SH-SY5Y (cell line): ENCODE measurements around the gene MAPK10.

Source experiments
- GATA2 ChIP-seq: IDR thresholded peaks from 2 replicates; pipeline ENCODE4 v1.6.1; 2011; ENCODE audit warnings: mild to moderate bottlenecking, low read depth, low read length
- GATA3 ChIP-seq: IDR thresholded peaks from 2 replicates; pipeline ENCODE4 v1.6.1; 2011; ENCODE audit warnings: low read depth, mild to moderate bottlenecking, low read length, moderate library complexity

Gene MAPK10

GRCh38 chr4:86313656-86314055 lies 46.2 kb downstream of the MAPK10 start:
- TF ChIP-seq GATA2, result no peak
- no peak for TF ChIP-seq GATA3

GRCh38 chr4:86307432-86307831 lies 52.4 kb downstream of the MAPK10 start:
- TF ChIP-seq GATA2 (no peak), GATA3 (no peak)

- TF ChIP-seq GATA2, result no peak
Measured at GRCh38 chr4:86306816-86307215, 53.0 kb downstream of the MAPK10 start.

- no peak for TF ChIP-seq GATA2
- no peak for TF ChIP-seq GATA3
Measured at GRCh38 chr4:86302830-86303229, 57.0 kb downstream of the MAPK10 start.

- TF ChIP-seq GATA3, result no peak
- TF ChIP-seq GATA2, result no peak
Measured at GRCh38 chr4:86302251-86302650, 57.6 kb downstream of the MAPK10 start.

GRCh38 chr4:86300516-86300915 lies 59.3 kb downstream of the MAPK10 start:
- TF ChIP-seq GATA3 (no peak), GATA2 (no peak)

GRCh38 chr4:86296865-86297264 lies 63.0 kb downstream of the MAPK10 start:
- TF ChIP-seq GATA2 (no peak), GATA3 (no peak)

GRCh38 chr4:86294883-86295282 lies 65.0 kb downstream of the MAPK10 start:
- no peak for TF ChIP-seq GATA2
- no peak for TF ChIP-seq GATA3

GRCh38 chr4:86291180-86291579 lies 68.7 kb downstream of the MAPK10 start:
- TF ChIP-seq GATA3, result no peak
- no peak for TF ChIP-seq GATA2

- TF ChIP-seq GATA2, result no peak
Measured at GRCh38 chr4:86286726-86287125, 73.1 kb downstream of the MAPK10 start.

GRCh38 chr4:86283371-86283770 lies 76.5 kb downstream of the MAPK10 start:
- TF ChIP-seq GATA3 (no peak), GATA2 (no peak)

- no peak for TF ChIP-seq GATA2
- no peak for TF ChIP-seq GATA3
Measured at GRCh38 chr4:86280246-86280645, 79.6 kb downstream of the MAPK10 start.

- TF ChIP-seq GATA2 (no peak), GATA3 (no peak)
Measured at GRCh38 chr4:86279293-86279960, 80.4 kb downstream of the MAPK10 start.

GRCh38 chr4:86278126-86278525 lies 81.7 kb downstream of the MAPK10 start:
- TF ChIP-seq GATA3, result no peak

GRCh38 chr4:86274642-86275041 lies 85.2 kb downstream of the MAPK10 start:
- no peak for TF ChIP-seq GATA2
- TF ChIP-seq GATA3, result no peak

- no peak for TF ChIP-seq GATA3
- no peak for TF ChIP-seq GATA2
Measured at GRCh38 chr4:86272669-86273068, 87.2 kb downstream of the MAPK10 start.

GRCh38 chr4:86271057-86271456 lies 88.8 kb downstream of the MAPK10 start:
- no peak for TF ChIP-seq GATA3
